Astrocyte (in vitro differentiated cells and primary cell): ENCODE results near the gene SPG11.

Experiments used
- EZH2 ChIP-seq: IDR thresholded peaks from 2 replicates; pipeline ENCODE4 v1.6.1; 2012; ENCODE audit warnings: mild to moderate bottlenecking, low read length, inconsistent platforms; ENCODE audit not compliant: insufficient read depth
- TF ChIP-seq, protein P1 (sequence below): IDR thresholded peaks from 2 replicates; pipeline ENCODE4 v1.5.1; 2011; ENCODE audit warnings: low read depth, mild to moderate bottlenecking, inconsistent platforms, low read length, moderate library complexity; ENCODE audit not compliant: insufficient read depth

DNA sequence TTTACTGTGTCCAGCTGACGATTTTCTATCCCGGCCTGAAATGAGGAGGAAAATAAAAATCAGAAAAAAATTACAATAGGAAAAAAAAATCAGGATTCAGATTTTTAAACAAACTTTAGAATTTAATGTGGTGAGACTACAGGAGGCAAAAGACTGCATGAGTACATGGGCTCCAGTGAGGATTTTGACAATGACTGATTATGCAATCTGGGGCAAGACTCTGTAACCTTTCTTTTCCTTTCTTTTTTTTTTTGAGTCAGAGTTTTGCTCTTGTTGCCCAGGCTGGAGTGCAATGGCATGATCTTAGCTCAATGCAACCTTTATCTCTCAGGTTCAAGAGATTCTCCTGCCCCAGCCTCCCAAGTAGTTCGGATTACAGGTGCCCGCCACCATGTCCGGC lies 29.9 kb downstream of the SPG11 start:
- no peak for TF ChIP-seq EZH2
- TF ChIP-seq, protein P1, sequence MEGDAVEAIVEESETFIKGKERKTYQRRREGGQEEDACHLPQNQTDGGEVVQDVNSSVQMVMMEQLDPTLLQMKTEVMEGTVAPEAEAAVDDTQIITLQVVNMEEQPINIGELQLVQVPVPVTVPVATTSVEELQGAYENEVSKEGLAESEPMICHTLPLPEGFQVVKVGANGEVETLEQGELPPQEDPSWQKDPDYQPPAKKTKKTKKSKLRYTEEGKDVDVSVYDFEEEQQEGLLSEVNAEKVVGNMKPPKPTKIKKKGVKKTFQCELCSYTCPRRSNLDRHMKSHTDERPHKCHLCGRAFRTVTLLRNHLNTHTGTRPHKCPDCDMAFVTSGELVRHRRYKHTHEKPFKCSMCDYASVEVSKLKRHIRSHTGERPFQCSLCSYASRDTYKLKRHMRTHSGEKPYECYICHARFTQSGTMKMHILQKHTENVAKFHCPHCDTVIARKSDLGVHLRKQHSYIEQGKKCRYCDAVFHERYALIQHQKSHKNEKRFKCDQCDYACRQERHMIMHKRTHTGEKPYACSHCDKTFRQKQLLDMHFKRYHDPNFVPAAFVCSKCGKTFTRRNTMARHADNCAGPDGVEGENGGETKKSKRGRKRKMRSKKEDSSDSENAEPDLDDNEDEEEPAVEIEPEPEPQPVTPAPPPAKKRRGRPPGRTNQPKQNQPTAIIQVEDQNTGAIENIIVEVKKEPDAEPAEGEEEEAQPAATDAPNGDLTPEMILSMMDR, result no peak
